NCI-H1417 (cell line): ENCODE data around the gene ADIRF.
"Not testable (repeated sequence)": the region's sequence is repeated elsewhere in the genome, so short reads cannot be mapped to it uniquely, and the experiment has no call there.

Experiments used
- DNase-seq, 3 experiments: peaks; one replicate each; lab custom pipeline; 2025; lab: John Stamatoyannopoulos, UW

Gene ADIRF

GRCh38 chr10:86979296-86979818 is 11.1 kb downstream of the ADIRF start:
- DNase-seq = no peak

DNA sequence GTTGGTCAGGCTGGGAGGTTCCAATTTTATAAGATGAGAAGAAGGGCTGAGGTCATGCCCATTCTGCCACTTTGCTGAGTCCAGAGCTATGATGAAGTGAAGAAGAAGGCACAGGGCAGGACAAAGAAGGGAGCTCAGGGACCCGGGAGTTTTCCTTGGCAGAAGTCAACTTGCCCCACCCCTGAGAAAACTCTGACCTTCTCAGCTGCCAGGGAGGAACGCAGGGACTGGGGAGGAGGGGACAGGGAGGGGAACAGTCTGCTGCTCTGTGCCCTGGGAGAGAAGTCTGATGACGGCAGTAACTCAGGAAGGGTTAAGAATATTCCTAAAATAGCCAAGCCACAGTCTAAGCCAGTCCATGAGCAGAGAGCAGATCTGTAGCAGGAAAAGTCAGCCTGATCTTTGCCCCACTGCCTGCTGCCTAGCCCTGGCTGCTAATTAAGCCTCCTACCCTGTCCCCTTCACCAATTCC is 11.7 kb downstream of the ADIRF start:
- DNase-seq = no peak

- not testable (repeated sequence) for DNase-seq
These were observed 12.7 kb downstream of the ADIRF start for GRCh38 chr10:86981020-86981419.

GRCh38 chr10:86981716-86982115 is 13.4 kb downstream of the ADIRF start:
- no peak for DNase-seq

GRCh38 chr10:86984498-86984897 is 16.2 kb downstream of the ADIRF start:
- DNase-seq = not testable (repeated sequence)

DNA sequence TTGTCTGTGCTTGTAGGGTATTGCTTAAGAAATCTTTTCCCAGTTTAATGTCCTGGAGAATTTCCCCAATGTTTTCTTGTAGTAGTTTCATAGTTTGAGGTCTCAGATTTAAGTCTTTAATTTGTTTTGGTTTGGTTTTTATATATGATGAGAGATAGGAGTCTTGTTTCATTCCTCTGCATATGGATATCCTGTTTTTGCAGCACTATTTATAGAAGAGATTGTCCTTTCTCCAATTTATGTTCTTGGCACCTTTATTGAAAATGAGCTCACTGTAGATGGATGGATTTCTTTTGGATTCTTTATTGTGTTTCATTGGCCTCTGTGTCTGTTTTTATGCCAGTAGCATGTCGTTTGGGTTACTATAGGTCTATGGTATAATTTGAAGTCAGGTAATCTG is 20.2 kb downstream of the ADIRF start:
- no peak for DNase-seq

- not testable (repeated sequence) for DNase-seq
These were observed 23.1 kb downstream of the ADIRF start for GRCh38 chr10:86991362-86991761.

- no peak for DNase-seq
These were observed 24.2 kb downstream of the ADIRF start for GRCh38 chr10:86992456-86992855.

DNA sequence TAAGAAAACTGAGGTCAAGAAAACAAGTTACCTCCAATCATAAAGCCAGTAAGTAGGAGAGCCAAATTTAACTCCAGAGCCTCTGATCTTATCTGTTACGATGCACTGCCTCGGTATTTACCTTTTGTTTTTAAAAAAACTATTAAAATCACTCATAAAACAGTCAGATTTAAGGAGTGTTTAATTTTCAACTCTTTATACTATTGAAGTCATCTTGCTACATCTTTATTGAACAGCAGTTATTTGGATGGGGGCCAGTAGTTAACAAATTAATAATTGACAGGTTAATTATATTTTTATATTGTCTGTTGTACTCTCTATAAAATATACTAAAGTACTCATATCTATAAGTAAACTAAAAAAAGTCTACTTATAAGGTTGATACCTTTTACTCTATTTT is 24.6 kb downstream of the ADIRF start:
- DNase-seq = no peak

DNA sequence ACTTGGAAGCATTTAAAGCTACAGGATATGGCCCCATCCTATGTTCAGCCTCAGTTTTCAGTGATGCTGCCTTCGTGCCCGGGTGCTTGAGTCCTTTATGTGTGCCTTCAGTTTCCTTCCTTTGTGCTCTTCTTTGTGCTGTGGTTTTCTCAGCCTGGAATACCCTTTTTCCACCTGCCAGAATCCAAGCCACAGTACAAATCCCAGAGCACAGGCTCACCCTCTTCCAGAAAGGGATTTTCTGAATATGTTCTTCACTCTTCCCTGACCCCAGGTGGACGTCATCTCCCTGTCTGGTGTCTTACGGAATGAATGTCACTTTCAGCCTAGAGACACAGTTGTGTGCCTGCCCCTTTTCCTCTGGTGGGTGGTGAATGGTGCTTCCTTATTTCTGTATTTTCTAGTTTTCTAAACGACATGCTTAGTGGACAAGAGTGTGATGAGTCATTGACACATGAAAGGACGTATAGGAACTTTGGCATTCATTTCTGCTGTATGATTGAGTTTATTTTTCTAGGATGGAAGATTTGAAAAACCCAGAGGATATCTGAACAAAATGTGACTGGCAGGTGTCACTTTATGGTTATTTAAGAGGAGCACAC is 31.6 kb downstream of the ADIRF start:
- DNase-seq = not testable (repeated sequence)

DNA sequence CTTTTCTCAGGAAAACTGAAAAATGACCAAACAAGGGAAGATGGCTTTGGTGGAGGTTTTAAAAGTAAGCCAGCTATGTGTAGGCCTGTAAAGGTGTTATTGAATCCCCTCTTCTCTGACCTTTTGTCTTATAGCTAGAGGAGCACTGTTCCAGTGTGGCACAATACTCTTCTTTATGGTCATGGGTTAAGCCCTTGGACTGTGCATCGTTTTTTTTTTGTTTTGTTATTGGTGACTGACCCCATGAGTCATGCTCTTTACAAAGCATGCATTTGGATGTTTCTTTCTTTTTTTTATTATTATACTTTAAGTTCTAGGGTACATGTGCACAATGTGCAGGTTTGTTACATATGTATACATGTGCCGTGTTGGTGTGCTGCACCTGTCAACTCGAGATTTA is 32.2 kb downstream of the ADIRF start:
- DNase-seq = no peak

DNA sequence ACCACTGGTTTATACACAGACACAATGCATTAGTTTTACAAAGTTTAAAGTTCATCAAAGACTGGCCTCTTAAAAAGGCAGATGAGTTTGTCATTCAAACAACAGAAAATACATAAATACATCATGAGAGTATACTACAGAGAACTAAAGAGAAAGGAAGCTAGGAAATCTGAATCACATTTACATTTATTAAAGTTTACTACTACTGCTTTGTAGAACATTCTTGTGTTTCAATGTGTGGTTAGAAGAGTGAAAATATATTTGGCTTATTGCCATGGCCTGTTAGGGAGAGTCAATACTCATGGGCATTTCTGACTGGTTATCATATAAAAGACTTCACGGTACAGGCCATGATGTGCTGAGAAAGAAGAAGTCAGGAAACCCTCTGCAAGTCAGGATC is 38.8 kb downstream of the ADIRF start:
- not testable (repeated sequence) for DNase-seq

DNA sequence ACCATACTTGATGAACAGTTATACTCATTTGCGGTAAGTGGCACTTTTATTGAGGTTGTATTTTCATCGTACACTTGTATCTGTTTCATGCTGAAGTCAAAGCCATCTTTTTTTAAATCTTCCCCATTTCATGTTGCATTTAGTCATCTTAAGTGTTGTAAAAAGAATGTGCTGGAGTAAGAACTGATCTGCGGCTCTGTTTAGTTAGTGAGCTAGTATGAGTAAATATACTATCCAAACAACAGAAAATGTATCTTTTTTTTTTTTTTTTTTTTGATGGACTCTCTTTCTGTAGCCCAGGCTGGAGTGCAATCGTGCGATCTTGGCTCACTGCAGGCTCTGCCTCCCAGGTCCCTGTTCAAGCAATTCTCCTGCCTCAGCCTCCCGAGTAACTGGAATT is 39.4 kb downstream of the ADIRF start:
- not testable (repeated sequence) for DNase-seq

GRCh38 chr10:87008303-87008702 is 40.0 kb downstream of the ADIRF start:
- not testable (repeated sequence) for DNase-seq

GRCh38 chr10:87009134-87009696 is 40.9 kb downstream of the ADIRF start:
- DNase-seq = not testable (repeated sequence)

DNA sequence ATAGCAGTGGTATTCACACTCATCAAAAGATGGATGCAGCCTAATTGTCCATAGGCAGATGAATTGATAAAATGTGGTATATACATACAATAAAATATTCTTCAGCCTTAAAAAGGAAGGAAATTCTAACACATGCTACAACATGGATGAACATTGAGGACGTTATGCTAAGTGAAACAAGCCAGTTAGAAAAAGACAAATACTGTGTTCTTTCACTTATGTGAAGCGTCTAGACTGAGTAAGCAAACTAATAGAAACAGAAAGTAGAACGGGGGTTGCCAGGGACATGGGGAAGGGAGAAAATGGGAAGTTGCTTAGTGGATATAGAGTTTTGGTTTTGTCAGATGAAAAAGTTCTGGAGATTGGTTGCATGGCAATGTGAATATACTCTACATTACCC is 45.2 kb downstream of the ADIRF start:
- not testable (repeated sequence) for DNase-seq

- DNase-seq = not testable (repeated sequence)
These were observed 46.9 kb downstream of the ADIRF start for GRCh38 chr10:87014986-87015716.

GRCh38 chr10:87018127-87018526 is 49.8 kb downstream of the ADIRF start:
- DNase-seq = not testable (repeated sequence)

DNA sequence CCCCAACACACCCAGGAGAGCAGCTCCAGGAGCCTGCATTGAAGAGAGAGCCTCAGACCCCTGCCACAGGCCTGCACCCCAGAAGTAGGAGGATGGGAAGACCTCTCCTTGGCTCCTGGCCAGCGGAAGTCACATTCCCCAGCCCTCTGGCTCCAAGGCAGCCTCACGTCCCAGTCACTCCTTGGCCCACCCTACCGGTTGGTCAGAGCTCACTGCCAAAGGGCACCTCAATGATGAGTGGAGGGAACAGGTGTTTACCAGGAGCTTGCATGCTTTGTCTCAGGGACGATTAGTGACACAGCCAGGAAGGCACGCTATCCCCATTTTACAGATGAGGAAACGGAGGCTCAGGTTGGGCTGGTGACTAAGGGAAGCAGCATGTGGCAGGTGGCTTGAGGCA is 50.8 kb downstream of the ADIRF start:
- not testable (repeated sequence) for DNase-seq

DNA sequence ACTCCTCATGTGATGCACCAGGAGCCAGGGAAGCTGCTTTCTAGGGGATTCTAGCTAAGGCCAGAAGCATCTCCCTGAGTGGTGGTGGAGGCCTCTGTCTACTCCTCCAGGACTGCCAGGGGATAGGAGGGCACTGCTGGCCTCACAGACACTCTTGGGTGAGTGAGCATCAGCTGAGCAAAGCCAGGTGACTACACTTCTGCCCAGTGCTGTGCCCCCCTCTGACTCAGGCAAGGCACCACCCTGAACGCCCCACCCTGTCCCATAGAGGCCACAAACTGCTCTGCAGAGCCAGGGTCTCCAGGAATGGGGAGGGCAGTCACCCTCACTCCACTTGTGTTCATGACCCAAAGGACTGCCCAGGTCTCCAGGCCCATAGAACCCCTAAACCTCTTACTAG is 51.2 kb downstream of the ADIRF start:
- not testable (repeated sequence) for DNase-seq

- DNase-seq = not testable (repeated sequence)
These were observed 51.8 kb downstream of the ADIRF start, which contains the start of gene FAM25A for GRCh38 chr10:87020056-87020455. FAM25A (plus strand) TSS chr10:87020294; CDS start chr10:87020325, 31 bp downstream.
